Glomerular visceral epithelial cell (primary cell): ENCODE measurements around the gene VSX1.

ENCODE experiments used
- DNase-seq: peaks from one replicate; pipeline ENCODE4 v3.0.0-alpha.2; 2016; ENCODE audit errors: extremely low spot score

The VSX1 gene

GRCh38 chr20:25087186-25087929 is 5.4 kb upstream of the VSX1 start:
- no peak for DNase-seq

GRCh38 chr20:25085756-25086495 is 4.0 kb upstream of the VSX1 start:
- no peak for DNase-seq

GRCh38 chr20:25084626-25085187 is 2.8 kb upstream of the VSX1 start:
- no peak for DNase-seq

- no peak for DNase-seq
Measured at GRCh38 chr20:25083773-25084625, 2.1 kb upstream of the VSX1 start.

- no peak for DNase-seq
Measured at GRCh38 chr20:25083141-25083772, 1.3 kb upstream of the VSX1 start.

DNA sequence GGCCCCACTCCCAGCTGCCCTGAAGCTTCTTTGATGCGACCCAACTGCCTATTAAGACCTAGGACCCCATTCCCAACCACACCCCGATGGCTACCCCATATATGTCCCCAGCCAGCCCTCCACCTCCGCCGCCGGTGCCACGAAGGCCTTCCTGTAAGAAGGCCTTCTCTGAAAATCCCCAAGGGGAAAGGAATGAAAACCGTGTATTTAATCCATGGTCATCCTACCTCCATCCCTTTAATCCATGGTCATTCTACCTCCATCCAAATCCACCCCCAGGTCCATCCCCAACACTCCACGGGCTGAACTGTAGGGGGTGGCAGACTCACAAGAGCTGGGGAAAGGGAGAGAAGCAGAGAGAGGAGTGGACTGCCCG is 545 bp upstream of the VSX1 start:
- DNase-seq, result no peak

- no peak for DNase-seq
Measured at GRCh38 chr20:25081065-25081729, 744 bp downstream of the VSX1 start.

DNA sequence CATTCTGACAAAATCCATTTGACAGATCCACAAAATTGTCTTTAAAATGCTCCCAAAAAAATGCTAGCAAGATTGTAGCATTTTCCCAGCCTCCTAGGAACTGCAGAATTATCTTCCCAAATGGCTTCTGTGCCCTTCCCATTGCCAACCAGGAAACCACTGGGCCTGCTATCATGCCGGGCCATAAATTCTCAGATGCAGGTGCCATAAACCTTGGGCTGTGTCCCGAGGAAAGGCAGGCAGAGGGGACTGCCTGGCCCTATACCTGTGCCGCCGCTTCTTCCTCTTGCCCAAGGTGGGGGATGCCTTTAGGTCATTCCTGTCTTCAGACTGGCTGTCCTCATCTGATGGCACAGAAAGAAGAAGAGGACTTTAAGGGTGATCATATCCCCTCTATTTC is 2.8 kb downstream of the VSX1 start:
- DNase-seq, result no peak

DNA sequence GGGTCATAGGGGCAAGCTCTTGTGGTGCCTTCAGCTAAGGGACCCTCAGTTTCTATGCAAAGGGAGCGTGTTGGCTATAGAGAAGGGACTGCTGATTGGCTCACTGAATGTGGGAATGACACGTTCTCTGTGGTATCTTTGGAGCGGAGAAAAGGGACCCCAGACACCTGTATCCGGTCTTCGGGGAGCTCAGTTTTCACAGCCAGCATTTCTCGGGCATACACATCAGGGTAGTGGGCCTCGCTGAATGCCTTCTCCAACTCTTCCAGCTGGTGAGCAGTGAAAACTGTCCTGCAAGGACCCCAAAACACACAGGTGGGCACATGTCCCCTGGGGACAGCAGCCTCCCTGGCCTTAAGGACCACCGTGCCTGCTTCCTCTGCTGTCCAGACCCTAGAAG is 3.3 kb downstream of the VSX1 start:
- DNase-seq, result no peak

GRCh38 chr20:25077610-25078169 is 4.3 kb downstream of the VSX1 start:
- no peak for DNase-seq

DNA sequence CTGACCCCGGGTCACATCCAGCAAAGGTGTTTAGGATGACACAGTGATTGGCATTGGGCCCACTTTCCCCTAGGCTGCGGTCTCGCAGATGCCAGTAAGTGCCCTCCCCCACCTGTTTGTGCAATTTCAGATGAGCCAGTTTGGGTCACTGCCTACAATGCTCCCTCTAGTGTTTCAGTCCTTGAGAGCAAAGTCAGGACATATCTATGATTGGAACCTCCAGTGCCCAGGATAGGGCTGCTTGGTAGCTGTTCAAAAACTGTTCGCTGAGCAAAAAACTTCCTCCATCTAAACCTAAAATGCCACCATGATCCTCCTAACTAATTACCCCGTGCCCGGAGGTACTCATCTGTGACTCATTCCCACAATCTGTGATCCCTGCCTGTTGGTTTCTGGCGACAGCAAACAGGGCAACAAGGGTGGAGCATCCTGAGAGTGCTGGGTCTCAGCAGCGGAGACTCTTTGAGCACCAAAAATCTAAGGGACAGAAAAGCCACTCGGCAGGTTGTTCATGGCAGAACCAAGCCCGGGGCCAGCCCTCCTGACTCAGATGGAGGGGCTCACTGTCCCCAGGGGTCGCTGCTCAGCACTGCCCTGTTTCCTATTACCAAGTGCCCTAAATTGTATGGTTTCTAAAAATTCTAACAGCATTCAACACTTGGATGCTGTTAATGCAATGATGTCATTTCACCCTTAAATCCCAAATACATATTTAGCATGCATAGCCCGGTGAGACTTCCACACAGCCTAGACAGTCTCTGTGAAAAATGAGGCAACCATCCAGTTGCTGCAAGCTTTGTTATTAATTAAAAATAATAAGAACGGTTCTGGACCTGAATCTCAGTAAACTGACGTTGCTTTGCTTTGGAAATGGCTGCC is 5.0 kb downstream of the VSX1 start:
- no peak for DNase-seq

DNA sequence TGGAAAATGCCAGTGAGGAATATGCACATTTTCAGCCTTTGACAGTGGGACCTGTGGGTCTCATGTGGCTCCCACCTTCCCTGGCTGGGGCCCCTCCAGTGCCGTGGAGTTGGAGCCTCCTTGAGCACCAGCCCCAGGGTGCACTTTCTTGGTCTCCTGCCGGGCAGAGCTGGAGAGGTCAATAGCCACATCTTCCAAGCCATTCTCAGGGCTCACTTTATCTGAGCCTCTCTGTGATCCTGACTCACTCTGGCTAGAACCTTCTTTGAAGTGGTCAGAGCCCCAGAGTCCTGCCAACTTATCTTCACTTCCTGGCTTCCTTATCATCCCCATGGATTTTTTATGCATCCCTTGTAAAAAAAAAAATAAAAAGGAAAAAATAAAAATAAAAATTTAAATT is 5.7 kb downstream of the VSX1 start:
- no peak for DNase-seq

DNA sequence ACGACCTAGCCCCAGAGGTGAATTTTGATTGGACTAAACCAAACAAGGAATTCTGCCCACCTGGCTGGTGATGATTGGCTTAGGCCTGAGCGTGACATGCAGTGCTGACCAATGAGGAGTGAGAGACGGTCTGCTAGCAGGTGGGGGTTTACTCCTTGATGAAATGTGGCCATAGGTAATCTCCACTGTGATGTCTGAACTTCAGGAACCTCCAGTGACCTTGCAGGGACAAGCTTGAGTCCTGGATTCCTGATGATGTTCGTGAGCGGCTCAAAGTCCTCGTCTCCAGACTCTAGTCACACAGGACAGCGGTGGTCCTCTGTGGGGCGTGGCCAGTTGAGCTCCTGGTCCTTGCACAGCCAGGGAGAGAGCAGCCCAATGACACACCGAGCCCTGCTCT is 8.4 kb downstream of the VSX1 start:
- DNase-seq, result no peak

GRCh38 chr20:25072226-25072811 is 9.6 kb downstream of the VSX1 start:
- DNase-seq, result no peak

- DNase-seq, result no peak
Measured at GRCh38 chr20:25071734-25072133, 10.2 kb downstream of the VSX1 start.

DNA sequence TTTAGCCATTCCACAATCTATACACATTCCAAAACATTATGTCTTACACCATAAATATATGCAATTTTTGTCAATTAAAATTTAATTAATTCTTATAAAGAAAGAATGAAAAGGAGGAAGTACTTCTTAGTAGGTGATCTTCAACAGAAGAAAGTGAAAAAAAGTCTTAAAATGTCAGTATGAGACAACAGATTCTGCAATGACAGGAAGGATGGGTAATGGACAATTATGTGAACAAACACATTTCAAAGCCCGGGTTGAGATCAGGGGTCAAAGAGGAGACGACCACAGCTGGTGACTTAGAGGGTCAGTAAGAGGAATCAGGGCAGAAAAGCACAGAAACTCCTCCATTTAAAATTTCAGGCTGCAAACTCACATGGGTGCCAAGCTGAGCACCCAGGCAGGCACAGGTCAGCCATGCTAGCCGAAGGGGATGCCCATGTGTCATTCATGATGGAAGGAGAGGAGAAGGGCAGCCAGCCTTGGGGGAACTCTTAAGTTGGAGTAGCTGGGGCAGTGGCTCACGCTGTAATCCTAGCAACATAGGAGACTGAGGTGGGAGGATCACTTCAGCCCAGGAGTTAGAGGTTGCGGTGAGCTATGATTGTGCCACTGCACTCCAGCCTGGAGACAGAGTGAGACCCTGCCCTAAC is 11.0 kb downstream of the VSX1 start:
- no peak for DNase-seq

DNA sequence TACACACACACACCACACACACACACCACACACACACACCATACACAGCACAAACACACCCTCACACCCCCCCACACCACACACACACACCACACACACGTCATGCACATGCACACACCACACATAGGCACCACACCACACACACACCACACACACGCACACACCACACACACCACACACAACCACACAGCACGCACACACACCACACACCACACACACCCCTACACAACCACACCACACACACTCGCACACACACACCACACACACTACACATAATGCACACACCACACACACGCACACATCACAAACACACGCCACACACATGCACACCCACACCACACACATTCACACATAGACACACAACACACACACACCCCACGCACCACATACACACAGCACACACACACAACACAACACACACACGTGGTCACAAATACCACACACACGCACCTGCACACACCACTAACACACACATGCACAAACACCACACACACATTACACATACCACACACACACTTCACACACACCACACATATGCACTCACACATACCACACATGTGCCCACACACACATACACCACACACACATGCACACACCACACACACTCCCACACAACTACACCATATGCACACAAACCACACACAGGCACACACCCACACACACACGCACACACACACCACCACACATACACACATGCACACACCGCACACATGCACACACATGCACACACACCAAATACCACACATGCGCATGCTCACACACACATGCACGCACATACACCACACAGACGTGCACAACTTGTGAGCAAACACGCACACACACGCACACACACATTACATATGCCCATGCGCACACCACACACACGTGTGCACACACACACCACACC is 14.6 kb downstream of the VSX1 start:
- no peak for DNase-seq

- DNase-seq, result no peak
Measured at GRCh38 chr20:25066386-25066785, 15.6 kb downstream of the VSX1 start.
